ENCODE data around the gene DCP1A.
"Not testable (repeated sequence)": the region's sequence is repeated elsewhere in the genome, so short reads cannot be mapped to it uniquely, and the experiment has no call there.

The DCP1A gene

DNA sequence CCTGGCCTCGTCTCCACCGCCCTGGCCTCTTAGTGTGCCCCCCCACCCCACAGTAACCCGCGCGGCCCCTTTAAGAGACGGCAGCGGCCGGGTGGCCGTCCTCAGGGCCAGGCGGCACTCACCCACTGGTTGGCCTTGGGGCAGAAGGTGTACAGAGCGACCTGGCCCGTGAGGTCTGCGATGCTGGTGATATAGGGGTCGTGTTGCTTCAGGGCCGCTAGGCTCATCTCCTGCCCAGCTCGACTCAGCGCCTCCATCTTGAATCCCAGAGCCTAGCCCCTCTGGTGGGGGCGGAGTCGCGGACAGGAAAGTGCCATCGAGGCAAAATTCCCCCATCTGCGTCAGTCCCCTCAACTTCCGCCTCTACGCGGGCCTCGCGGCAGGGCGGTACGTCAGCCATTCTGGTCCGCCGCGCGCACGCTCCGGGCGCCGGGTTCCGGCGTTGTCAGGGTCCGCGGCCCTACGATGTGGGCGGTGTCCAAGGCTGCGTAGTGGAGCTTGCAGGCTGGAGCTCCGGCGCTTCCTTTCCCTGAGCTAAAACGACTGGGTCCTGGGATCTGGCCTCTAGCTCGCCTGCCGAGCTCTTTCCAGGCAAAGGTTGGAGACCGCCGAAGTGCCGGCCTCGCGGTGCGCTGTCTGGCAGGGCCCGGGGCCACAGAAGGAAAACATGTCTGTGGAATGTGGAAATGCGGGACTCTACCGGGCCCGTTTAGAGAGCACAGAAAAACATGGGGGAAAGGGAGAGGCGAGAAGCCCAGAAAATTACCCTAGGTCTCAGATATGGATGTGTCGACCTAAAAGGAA is at the start of gene DCP1A:
TSS of gene DCP1A (minus strand) at position 283 of the 804 bp plus-strand sequence. CDS start at position 257, 26 bp downstream.
- peak; percentile 97 for DNase-seq

DNA sequence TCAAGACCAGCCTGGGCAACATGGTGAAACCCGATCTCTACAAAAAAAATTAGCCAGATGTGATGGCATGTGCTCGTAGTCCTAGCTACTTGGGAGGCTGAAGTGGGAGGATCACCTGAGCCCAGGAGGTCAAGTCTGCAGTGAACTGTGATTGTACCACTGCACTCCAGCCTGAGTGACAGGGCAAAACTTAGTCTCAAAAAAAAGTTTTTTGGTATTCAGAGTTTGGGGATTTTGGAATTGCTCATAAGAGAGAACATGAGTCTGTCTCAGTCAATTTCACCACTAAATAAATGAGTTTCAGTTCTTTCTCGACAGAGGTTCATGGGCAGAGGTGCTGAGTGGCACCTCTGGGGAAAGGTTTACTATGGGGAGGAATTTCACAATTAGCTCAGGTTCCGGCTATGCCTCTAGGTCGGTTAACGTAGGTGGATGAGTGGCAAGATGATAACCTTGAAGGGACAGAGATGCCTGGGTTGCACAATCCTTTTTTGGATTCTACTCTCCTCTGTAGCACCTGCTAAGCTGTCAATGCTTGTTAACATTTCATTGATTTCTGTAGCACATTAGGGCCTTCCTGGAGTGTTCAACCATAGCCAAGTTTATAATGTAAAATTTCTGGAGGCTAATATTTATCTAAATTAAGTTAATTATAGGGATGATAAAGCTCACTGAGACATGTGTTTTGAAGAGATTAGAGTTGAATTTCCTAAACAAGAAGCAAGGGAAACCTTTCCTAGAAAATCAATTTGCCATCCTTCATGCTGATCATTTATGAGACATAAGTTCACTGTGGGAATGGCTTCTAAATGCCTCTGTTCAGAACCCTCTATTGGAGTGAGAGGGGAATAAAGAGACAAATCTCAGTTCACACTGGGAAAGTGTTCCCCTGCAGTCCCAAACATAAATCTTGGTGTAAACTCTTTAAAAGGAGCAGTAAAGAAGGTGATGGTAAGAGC is 37.4 kb upstream of the DCP1A start:
- DNase-seq: no peak

DNA sequence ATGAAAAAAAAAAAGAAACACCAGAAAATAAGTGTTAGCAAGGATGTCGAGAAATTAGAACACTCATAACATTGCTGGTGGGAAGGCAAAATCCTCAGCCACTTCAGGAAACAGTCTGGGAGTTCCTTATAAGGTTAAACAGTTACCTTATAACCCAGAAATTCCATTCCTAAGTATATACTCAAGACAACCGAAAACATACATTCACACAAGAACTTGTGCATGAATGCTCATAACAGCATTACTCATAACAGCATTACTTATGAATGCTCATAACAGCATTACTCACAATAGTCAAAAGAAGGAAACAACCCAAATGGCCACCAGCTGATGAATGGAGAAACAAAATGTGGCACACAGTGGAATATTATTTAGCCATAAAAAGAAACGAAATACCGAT is 34.8 kb upstream of the DCP1A start:
- no peak for DNase-seq

DNA sequence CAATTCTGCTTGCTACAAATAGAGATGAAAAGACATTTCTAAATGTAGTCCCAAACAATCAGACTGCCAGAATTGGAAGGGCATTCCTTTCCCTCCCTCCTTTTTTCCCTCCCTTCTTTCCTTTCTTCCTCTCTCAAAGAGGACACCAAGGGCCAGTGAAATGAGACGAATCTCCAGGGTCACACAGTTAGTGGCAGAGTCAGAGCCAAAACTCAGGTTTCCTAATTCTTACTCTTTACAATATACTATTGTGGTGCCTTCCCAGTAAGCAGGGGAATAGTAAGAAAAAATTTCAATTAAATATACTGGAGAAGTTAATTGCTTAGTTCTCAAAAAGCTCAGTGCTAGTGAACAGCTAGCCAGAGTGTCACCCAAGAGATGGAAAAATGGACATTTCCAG is 33.0 kb upstream of the DCP1A start:
- DNase-seq: no peak

DNA sequence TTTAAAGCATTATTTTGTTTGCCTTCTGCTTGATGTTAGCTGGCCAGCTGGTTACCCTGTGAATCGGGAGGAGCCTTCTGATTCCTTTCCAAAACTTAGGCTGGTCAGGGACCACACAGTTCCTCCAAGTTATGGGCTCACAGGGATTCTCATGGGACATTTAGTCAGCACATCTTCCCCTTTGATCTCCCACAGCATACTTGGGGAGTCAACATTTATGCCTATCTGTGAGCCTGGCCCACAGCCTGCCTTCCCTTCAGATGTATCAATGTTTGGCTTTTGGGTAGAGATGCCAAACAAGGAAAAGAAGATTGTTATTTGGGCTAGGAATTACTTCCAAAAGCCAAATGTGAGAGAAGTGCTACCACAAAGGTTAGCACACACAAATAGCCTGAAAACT is 32.6 kb upstream of the DCP1A start:
- DNase-seq: no peak

DNA sequence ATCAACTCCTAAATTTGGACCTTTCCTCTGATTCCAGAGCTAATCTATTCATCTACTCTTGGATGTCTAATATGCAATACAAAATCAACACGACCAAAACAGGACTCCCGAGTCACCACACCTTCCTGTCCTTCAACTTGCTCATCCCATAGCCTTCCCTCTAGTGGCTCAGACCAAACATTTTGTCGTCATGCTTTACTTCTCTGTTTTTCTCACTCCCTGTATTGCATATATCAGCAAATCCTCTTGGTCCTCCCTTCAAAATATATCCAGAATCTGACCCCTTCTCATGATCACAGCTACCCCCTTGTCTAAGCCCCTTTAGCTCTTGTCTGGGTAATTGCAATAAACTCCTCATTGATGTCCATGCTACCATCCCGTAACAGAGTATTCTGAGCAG is 30.5 kb upstream of the DCP1A start:
- no peak for DNase-seq

DNA sequence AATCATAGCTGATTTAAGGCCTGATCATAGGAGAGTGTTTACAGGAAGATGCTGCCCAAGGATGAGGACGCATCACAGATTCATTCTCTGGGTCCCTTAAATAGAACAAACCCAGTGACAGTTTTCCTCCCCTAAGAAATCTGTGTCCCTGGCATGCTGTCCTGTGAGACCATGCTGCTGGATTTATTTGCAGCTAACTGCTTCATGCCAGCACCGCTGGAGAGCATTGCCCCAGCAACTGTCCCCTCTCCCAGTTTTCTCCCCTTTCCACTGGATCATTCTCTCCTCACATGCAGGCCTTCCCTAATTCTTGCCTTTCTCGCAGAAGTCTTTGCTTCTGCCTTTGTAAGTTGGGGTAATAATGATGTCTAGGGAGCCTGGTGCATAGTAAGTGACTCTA is 29.3 kb upstream of the DCP1A start:
- DNase-seq: no peak

DNA sequence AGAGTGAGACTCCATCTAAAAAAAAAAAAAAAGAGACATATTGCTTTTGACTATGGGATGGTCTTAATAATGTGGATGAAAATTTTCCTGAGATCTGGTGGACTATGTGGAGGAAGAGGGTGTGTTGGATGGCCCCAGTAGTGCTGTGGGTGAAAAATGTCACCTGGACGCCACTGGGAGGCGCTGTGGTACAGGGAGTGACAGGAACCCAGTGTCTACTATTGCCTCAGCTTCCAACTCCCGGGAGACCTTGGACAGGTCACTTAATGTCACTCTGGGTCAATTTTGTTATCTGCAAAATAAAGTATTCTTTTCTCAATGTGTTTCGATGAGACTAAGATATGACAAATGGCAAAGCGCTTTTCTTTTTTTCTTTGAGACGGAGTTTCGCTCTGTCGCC is 27.7 kb upstream of the DCP1A start:
- DNase-seq: peak; percentile 74

DNA sequence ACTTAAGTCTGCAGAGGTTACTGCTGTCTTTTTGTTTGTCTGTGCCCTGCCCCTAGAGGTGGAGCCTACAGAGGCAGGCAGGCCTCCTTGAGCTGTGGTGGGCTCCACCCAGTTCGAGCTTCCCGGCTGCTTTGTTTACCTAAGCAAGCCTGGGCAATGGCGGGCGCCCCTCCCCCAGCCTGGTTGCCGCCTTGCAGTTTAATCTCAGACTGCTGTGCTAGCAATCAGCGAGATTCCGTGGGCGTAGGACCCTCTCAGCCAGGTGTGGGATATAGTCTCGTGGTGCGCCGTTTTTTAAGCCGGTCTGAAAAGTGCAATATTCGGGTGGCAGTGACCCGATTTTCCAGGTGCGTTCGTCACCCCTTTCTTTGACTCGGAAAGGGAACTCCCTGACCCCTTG is 23.4 kb upstream of the DCP1A start:
- DNase-seq: not testable (repeated sequence)

DNA sequence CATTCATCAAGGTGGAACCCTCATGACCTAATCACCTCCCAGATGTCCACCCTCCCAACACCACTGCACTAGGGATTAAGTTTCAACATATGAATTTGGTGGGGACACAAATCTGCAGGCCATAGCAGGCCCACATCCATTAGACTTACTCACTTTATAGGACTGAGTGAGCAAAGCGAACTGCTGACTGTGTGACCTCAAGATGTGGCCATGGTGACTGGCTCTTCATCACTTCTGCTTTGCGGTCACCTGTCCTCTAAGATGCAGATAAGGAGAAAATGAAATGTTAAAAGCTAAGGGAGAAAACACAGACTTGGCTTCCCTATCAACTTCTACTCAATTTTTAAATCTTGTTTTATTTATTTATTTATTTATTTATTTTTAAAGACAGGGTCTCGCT is 14.5 kb upstream of the DCP1A start:
- DNase-seq: no peak

DNA sequence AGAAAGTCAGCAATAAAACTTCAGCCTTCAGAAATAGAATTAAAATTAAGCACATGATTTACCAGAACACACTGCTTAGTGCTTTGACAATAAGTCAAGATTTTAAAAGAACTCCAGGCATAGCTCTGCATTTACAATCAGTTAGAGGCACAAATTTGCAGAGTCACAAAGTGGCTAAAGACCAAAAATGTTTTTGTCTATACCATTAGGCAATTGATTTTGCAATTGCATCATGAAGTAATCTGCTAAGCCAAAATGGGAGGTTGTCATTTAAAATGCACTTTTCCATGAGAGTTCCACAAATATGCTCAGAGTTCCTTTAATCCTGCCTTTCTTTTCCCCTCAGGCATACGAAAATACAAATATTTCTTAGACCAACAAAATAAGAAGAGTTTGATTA is 10.1 kb upstream of the DCP1A start:
- no peak for DNase-seq

DNA sequence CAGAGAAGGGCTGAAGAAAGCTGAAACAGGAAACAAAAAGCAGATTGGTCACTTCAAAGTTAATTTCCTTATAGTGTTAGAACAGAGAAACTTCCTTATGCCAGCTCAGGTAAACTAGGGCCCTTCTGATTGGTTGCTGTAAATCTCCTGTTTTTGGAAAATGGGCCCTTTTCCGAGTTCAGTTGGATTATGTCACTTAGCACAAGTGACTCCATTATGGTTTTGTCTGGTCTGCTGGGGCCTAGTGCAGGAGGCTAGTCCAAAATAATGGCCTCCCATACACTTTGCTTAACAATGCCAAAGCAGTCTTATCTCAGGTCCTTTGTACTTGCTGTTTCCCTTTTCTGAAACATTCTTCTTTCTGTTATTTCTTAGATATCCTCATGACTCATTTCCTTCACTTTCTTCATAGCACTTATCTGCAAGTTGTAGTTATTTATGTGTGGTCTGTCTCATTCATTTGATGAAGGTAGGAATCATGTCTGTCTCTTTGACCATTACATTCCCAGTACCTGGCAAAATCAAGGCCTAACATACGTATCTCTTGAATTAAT is 7.7 kb upstream of the DCP1A start:
- DNase-seq: no peak

DNA sequence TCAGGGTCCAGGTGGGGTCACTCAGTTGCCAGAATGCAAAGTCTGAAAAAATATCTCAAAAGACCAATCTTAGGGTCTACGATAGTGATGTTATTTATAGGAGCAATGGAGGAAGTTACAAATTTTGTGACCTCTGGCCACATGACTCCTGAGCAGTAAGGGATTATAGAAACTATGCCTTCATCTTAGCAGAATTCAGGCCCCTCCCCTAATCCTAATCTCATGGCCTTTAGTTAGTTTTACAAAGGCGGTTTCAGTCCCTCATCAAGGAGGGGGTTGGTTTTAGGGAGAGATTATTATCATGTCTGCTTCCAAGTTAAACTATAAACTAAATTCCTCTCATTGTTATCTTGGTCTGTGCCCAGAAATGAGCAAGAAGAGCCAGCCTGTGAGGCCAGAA is 5.9 kb upstream of the DCP1A start:
- DNase-seq: no peak

DNA sequence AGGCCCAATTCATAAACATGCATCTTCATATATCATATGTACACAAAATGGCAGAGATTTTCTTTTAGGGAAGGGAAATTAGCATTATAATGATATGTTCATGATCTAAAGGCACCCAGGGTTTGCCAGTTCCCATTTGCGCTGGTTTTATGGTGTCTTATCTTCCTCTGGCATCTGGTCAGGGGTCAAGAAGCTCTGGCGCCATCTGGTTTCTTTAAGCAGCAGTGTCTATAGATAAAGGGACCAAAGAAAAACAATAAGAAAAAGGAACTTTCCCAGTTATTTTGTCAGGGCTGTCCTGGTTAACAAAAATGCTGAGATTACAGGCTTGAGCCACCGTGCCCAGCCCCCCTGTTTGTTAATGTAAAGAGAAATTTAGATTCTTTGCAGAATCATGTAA is 3.3 kb upstream of the DCP1A start:
- DNase-seq: peak; percentile 23

DNA sequence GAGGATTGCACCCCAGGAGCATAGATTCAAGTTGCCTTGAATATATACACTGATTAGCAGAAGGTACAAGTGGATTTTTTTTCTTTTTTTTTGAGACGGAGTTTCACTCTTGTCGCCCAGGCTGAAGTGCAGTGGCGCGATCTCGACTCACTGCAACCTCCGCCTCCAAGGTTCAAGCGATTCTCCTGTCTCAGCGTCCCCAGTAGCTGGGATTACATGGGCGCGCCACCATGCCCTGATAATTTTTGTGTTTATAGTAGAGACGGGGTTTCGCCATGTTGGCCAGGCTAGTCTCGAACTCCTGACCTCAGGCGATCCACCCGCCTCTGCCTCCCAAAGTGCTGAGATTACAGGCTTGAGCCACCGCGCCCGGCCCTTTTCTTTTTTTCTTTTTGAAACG is 775 bp upstream of the DCP1A start:
- DNase-seq: not testable (repeated sequence)

DNA sequence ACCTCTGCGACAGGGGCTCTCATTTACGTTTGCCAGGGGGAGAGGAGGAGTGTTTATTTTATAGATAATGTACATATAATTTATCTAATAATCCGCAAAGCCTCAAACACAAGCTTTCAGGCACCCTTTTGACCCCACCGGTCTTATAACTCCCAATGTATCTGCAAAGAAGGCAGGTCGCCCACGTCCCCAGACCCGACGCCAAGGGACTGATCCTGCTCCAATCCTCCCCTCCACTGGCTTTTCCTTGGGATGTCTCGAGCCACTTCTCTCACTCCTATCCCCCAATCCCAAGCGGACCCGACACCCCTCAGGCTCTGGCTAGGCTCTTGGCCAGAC is 452 bp downstream of the DCP1A start:
- DNase-seq: no peak

DNA sequence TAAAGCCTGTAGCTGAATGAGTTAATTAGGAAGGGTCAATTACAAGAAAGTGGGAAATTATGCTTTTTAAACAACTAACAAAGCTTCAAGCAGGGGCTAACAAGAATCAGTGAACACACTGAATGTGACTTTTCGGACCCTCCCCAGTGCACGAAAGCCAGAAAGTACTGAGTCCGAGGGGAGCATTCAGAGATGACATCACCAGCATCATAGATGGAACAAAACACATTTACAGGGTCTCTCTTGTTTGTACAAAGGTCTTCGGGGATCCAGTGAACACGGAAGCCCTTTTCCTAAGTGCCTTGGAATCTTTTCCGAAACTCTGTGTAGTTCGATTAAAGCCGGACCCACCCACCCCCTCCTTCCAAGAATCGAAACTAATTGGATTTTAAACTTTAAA is 829 bp downstream of the DCP1A start:
- peak; percentile 6 for DNase-seq

DNA sequence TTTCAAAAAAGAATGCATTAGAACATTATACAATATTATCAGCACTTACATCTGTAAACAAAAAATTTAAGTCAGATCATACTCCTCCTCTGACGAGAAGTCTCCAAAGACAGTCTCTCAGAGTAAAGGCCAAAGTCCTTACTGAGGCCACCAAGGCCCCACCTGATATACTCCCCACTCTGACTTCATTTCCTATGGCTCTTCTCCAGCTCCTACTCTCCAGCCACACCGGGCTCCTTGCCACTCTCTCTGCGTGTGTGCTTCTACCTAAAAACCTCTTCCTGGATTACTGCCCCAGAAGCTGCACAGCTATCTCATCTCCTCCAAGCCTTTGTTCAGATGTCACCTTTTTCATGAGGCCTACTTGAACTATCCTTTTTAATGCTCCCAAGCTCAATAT is 5.0 kb downstream of the DCP1A start:
- no peak for DNase-seq

DNA sequence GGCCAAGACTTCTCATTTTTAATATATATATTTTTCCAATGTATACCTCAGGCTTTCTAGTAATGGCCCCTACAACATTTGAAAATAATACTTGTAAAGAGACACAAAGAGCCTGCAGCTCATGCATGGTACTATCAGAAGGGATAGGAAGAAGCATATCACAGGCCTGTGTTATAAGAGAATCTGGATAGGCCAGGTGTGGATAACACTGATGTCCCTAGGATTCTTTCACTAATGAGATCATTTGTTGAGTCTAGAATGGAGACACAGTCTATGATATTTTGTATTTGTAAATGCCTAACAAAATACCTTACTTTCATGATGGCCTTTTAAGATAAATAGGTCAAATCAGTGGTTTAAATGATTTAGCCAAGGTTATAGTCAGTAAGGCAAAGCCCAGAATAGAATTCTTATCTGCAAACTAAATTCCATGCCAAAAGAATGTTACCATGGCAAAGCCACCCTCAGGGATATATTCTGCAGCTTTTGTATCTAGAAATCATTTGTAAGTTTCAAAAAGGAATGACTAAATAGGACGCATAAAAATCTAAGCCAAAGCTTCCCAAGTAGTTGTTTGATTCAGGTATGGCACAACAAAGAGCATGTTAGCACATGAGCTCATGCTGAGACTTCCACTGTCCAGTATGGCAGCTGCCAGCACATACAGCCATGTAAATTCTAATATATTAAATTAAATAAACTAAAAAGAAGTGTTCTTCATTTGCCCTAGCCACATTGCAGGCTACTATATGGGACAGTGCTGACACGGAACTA is 10.0 kb downstream of the DCP1A start:
- DNase-seq: no peak

DNA sequence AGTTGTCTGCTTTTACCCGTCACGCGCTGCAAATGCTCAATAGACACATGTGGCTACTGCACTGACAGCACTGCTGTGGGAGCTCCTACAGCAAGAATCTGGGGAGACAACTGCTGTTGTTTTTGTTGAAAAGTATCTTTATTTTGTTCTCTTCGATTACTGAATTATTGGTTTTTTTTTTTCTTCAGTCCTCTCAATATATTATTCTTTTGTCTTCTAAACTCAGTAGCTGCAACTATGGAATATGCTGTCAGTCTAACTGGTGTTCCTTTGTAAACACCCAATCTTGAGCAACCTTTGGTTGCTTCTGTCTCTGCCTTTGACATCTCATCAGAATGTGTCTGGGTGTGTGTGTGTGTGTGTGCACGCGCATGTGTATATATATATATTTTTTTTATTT is 12.6 kb downstream of the DCP1A start:
- DNase-seq: no peak

DNA sequence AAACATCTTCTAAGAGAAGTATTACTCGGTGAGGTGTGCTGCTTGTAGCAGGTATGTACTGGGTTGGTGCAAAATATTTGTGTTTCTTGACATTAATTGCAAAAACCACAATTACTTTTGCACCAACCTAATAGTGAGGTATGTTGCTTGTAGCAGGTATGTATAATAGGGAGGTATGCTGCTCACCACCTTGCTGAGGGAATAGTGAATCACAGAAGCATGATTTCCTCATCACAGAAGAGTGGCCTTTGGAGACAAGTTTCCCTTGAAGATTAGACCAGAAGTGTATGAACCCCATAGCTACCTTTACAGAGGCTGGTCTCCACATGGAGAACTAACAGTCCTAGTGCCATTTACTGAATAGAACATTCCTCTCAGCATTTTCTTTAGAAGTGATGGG is 15.5 kb downstream of the DCP1A start:
- DNase-seq: no peak

DNA sequence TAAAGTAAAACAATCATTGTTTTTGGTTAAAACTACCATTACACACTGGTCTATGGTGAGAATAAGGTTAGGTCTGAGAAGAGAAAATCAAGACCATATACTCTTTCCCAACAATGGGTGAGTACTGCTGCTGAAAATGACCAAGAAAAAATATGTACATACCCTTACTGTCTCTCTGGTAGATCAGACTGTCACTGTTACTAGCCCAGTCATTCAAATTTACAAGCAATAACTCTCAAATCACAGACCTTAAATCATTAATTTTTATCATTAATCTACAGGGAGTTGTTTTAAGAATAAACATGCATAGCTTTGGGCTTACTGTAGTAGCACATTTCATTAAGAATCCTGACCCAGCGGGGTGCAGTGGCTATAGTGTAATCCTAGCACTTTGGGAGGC is 17.4 kb downstream of the DCP1A start:
- no peak for DNase-seq

DNA sequence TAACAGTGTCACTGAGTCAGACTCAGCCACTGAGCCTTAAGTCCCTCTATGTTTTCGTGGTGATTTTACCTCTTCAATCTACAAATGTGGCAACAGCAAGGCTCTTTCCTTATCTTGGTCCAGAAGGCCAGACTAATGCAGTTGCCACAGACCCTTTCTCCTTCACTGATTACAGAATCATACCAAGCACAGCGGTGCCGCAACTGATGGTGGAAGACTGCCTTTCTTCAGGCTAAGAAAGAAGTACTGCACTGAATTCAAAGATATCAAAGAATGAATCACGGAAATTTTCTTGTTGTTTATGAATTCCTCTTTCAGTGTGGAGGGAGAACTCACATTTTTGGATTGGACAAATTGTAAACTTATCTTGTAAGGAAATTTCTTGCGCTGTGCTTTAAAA is 18.6 kb downstream of the DCP1A start:
- no peak for DNase-seq
